IPS-18a (cell line): ENCODE measurements around the gene RAB44.
"Not testable (repeated sequence)": the region's sequence is repeated elsewhere in the genome, so short reads cannot be mapped to it uniquely, and the experiment has no call there.

Experiments used
- H3K27ac ChIP-seq: one replicate; pipeline ENCODE4 v1.5.1; 2013; ENCODE audit warnings: low read length
- H3K27me3 ChIP-seq: one replicate; pipeline ENCODE4 v1.6.1; 2013; ENCODE audit warnings: mild to moderate bottlenecking, low read length; ENCODE audit not compliant: control insufficient read depth, insufficient read depth
- H3K36me3 ChIP-seq: one replicate; pipeline ENCODE4 v1.6.1; 2013; ENCODE audit warnings: low read depth, low read length; ENCODE audit not compliant: control insufficient read depth
- H3K4me1 ChIP-seq: one replicate; pipeline ENCODE4 v1.6.1; 2013; ENCODE audit warnings: low read depth, low read length; ENCODE audit not compliant: control insufficient read depth
- H3K4me3 ChIP-seq: one replicate; pipeline ENCODE4 v1.5.1; 2013; ENCODE audit warnings: low read length
- H3K9ac ChIP-seq: one replicate; pipeline ENCODE4 v1.6.1; 2013; ENCODE audit warnings: mild to moderate bottlenecking, low read length, moderate library complexity
- H3K9me3 ChIP-seq: one replicate; pipeline ENCODE4 v1.6.1; 2013; ENCODE audit warnings: low read depth, low read length; ENCODE audit not compliant: control insufficient read depth

RAB44 gene

DNA sequence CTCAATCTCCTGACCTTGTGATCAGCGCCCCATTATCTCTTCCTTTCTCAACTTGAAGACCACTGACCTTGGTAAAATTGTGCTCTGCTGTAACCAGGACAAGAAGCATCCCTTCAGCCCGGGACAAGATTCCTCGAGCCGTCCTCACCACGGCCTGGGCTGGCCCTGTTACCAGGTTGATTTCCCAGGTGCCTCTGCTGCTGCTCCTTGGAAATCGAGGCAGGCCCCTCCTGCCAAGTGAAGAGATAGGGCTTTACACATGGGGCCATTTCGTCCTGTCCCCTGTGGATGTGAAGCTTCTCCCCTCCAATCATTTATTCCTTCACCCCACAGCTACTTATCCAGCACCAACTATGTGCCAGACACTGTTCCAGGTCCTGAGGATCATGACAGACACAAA, 21.5 kb downstream of the RAB44 start:
- H3K9ac ChIP-seq: no peak overlapping the region
- H3K4me3 ChIP-seq: no peak overlapping the region
- H3K4me1 ChIP-seq: peaks cover 6% of the 10 kb centered on the region
- no peaks in the 10 kb centered on the region for H3K9me3 ChIP-seq
- no peaks in the 10 kb centered on the region for H3K36me3 ChIP-seq
- H3K27ac ChIP-seq: no peak overlapping the region
- H3K27me3 ChIP-seq: no peaks in the 10 kb centered on the region

DNA sequence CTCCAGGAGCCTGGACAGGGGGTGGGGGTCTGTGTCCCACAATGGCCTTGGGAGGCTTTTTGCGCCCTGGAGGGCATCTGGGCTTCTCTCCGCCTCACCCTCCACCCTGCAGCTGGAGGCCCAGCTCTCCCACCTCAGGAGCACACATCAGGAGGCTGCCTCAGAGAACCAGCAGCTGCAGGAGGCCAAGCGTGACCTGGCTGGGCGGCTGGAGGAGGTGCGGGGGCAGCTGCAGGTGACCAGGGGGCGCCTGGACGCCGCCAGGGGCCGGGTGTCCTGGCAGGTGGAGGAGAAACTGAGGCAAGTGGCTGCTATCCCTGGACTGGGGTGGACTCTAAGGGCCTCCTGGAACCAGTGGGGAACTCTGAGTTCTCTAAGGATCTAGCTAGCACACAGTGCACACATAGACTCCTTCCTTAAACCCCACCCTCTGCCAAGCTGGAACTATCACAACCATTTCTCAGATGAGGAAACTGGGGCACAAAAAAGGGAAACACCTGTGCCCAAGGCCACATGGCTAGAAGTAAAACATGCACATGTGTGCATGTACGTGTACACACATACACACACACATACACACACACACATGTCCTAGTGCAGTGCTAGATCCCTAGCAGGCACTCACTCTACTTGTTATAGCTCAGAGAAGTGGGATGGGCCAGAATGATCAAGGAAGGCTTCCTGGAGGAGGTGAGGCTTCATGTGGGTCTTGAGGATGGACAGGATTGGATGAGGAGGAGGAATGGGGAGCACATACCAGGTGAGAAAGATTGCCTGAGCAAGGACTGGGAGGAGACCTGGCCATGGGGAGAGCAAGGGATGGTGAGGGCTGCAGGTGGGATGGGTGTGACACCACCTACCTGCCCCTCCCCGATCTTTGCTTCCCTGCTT, 22.9 kb downstream of the RAB44 start:
- Histone ChIP-seq H3K36me3 (no peaks in the 10 kb centered on the region), H3K9me3 (no peaks in the 10 kb centered on the region), H3K9ac (no peak overlapping the region), H3K27me3 (no peaks in the 10 kb centered on the region), H3K4me1 (peaks cover 6% of the 10 kb centered on the region), H3K27ac (no peak overlapping the region), H3K4me3 (no peak overlapping the region)

DNA sequence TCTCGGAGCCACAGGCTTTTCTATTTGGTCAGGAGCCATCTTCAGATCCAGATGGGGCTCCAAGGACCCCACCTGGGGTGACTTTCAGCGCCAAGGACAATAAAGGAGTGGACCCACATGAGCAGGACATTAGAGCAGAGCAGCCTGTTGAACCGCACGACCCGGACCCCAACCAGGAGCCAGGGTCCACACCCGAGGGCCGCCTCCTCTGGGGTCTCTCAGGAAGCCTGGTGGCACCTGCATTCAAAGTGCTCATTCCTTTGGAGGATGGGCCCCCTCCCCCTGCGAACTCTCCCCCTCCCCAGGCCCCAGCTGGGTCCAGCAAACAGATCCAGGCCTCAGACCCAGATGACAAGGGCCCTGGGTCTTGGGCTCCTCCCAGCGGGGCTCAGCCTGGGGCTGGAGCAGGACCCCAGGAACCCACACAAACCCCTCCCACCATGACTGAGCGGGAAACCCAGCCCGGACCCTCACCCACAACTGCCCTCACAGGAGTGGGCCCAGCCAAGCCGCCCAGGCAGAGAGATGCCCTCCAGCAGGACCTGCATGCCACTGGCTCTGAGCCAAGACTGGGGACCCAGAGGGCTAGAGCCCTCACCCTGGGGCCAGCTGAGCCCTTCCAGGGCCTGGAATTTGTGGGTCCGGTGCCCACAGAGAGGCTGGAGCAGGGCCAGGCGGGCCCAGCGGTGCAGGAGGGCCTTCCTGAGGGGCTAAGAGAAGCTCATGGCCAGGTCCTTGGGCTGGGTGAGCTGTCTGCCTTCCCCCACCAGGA, 23.9 kb downstream of the RAB44 start:
- no peak overlapping the region for H3K4me3 ChIP-seq
- H3K9me3 ChIP-seq: no peaks in the 10 kb centered on the region
- H3K9ac ChIP-seq: no peak overlapping the region
- no peaks in the 10 kb centered on the region for H3K4me1 ChIP-seq
- H3K36me3 ChIP-seq: no peaks in the 10 kb centered on the region
- no peaks in the 10 kb centered on the region for H3K27me3 ChIP-seq
- no peak overlapping the region for H3K27ac ChIP-seq

DNA sequence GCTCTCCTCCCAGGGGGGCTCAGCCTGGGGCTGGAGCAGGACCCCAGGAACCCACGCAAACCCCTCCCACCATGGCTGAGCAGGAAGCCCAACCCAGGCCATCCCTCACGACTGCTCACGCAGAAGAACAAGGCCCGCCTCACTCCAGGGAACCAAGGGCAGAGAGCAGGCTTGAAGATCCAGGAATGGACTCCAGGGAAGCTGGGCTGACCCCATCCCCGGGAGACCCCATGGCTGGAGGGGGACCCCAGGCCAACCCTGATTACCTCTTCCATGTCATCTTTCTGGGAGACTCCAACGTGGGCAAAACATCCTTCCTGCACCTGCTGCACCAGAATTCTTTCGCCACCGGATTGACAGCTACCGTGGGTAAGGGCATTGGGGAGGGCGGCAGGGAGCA, 24.7 kb downstream of the RAB44 start:
- Histone ChIP-seq H3K27ac (no peak overlapping the region), H3K4me1 (no peaks in the 10 kb centered on the region), H3K4me3 (no peak overlapping the region), H3K36me3 (no peaks in the 10 kb centered on the region), H3K9ac (no peak overlapping the region), H3K27me3 (no peaks in the 10 kb centered on the region), H3K9me3 (no peaks in the 10 kb centered on the region)

DNA sequence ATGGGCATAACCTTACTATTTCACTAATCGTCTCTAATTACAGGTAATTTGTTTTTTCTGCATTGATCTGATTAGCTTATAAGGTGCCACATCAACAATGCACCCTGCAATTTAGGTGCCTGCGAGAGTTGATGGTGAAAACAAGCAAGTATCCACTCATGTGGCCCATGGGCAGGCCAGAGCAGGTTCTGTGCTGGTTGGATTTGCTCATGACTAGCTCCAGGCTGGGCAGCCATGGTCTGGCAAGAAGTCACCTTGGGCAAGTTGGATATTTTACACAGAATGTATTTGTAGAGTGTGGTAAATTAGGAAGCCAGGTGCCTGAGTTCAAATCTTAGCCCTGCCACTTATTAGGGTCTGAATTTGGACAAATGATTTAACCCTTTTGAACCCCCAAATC, 25.3 kb downstream of the RAB44 start:
- H3K9me3 ChIP-seq: no peaks in the 10 kb centered on the region
- H3K27ac ChIP-seq: no peak overlapping the region
- H3K9ac ChIP-seq: no peak overlapping the region
- H3K4me3 ChIP-seq: no peak overlapping the region
- H3K4me1 ChIP-seq: no peaks in the 10 kb centered on the region
- no peaks in the 10 kb centered on the region for H3K27me3 ChIP-seq
- no peaks in the 10 kb centered on the region for H3K36me3 ChIP-seq

DNA sequence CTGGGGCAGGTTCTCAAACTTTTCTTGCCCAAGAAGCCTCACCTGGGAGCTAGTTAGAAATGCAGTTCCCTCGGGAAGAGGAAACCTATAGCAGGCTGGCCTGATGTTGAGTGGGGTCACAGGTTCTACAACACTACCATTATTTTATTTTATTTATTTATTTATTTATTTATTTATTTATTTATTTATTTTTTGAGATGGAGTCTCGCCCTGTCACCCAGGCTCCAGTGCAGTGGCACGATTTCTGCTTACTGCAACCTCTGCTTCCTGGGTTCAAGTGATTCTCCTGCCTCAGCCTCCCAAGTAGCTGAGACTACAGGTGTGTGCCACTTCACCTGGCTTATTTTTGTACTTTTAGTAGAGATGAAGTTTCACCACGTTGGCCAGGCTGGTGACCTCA, 26.4 kb downstream of the RAB44 start:
- not testable (repeated sequence) for H3K4me1 ChIP-seq, H3K27me3 ChIP-seq

DNA sequence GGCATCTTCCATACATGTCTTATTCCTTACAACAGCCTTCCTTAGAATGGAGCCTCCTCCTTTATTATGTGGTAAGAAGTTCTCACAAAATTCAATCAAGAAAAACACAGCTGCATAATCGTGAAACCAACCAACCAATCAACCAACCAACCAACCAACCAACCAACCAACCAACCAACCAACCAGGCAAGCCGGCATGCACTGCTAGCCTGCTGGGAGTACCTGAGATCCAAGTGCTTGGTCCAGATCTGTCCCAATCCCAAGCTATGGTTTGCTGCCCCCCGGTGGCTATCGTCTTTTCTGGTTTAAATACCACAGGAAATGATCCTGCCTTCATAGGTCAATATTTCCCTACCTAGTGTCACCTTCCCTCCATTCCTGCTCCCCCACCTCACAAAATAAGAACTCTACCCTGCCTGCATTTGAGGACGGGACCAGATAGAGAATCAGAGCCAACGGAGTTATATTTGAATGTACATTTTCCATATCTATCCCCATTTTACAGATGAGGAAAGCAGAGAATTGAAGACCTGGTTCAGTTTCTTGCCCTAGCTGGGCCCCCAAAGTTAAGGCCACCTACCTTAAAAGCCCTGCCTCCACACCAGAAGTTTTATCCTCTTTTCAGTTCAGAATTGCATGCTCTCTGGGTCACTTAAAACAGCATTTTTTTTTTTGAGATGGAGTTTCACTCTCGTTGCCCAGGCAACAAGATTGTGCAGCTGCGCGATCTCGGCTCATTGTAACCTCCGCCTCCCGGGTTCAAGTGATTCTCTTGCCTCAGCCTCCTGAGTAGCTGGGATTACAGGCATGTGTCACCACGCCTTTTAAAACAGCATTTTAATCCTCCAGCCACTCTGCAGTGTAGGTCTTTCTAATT, 27.1 kb downstream of the RAB44 start:
- no peaks in the 10 kb centered on the region for H3K36me3 ChIP-seq
- H3K27me3 ChIP-seq: no peaks in the 10 kb centered on the region
- no peak overlapping the region for H3K27ac ChIP-seq
- H3K4me3 ChIP-seq: no peak overlapping the region
- no peaks in the 10 kb centered on the region for H3K4me1 ChIP-seq
- no peaks in the 10 kb centered on the region for H3K9me3 ChIP-seq
- H3K9ac ChIP-seq: no peak overlapping the region

More for the DNA sequence above, 26.4 kb downstream of the RAB44 start:
- not testable (repeated sequence) for H3K36me3 ChIP-seq, H3K4me3 ChIP-seq, H3K27ac ChIP-seq, H3K9ac ChIP-seq, H3K9me3 ChIP-seq

DNA sequence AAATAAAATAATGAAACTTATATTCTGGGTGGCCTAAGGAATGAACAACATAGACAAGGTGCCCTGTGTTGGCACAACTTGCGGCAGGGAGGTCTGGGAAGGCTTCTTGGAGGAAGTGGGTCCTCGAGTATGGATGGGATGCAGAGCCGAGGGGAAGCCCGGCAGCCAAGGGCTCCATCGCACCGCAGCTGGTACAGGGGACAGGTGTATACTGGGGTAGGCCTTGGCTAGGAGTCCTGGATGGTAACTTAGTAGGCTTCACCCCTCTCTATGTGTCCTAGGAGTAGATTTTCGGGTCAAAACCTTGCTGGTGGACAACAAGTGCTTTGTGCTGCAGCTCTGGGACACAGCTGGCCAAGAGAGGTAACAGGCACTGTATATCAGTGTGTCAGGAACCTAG, 28.0 kb downstream of the RAB44 start:
- no peaks in the 10 kb centered on the region for H3K27me3 ChIP-seq
- H3K27ac ChIP-seq: no peak overlapping the region
- H3K4me3 ChIP-seq: no peak overlapping the region
- H3K9me3 ChIP-seq: no peaks in the 10 kb centered on the region
- no peaks in the 10 kb centered on the region for H3K4me1 ChIP-seq
- no peak overlapping the region for H3K9ac ChIP-seq
- no peaks in the 10 kb centered on the region for H3K36me3 ChIP-seq

DNA sequence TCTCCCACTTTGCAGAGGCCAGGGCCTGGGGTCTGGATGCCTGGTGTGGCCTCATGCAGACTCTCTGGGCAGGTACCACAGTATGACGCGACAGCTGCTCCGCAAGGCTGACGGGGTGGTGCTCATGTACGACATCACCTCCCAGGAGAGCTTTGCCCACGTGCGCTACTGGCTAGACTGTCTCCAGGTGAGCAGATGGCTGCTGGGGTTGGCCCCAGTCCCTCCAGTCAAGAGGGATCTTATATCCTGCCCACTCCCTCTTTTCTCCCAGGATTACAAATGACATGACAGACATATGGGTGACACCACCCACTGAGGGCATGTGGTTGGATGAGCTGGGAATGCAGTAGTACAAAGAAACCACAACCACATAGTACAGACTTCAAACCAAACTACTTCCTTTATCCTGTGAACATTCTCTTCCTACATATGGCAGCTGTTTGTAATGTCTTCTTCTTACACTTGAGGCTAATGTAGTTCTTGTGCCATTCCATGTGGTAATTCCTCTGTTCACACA, 29.9 kb downstream of the RAB44 start:
- Histone ChIP-seq H3K27ac (no peak overlapping the region), H3K27me3 (no peaks in the 10 kb centered on the region), H3K36me3 (no peaks in the 10 kb centered on the region), H3K4me1 (no peaks in the 10 kb centered on the region), H3K4me3 (no peak overlapping the region), H3K9ac (no peak overlapping the region), H3K9me3 (no peaks in the 10 kb centered on the region)

DNA sequence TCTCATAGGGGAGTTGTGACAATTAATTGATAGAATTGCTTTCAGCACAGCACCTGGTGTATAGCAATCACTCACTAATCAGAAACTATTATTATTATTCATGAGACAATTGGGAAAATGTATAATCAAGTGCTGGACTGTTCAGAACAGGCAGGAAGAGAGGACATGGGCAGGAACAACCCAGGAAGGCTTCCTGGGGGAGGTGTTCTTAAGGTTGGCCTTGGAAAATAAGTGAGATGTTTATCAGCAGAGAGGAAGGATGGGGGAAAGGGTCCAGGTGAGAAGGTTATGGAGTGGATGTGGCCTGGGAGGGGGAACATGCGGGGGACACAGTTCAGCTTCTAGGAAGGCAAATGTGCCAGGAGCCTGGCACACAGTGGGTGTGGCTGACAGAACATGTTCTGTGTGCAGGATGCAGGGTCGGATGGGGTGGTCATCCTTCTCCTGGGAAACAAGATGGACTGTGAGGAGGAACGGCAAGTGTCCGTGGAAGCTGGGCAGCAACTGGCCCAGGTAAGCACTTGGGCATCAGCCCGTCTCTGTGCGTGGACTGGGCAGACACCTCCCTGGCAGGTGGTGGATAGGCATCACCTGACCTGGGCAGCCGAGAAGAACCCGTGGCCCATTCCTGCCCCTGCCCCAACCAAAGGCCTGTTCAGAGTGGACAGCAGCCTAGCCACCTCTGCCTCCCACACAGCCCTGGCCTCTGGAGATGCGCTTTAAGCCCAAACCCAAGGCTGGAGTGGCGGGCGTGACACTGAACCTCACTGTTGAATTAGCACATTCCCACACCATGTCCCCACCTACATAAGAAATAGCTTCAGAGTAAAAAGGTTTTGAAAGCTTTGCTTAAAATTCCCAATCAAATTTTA, 30.9 kb downstream of the RAB44 start:
- no peak overlapping the region for H3K4me3 ChIP-seq
- H3K27ac ChIP-seq: no peak overlapping the region
- no peak overlapping the region for H3K9ac ChIP-seq
- no peaks in the 10 kb centered on the region for H3K27me3 ChIP-seq
- no peaks in the 10 kb centered on the region for H3K9me3 ChIP-seq
- no peaks in the 10 kb centered on the region for H3K36me3 ChIP-seq
- H3K4me1 ChIP-seq: no peaks in the 10 kb centered on the region
